HG03060 (cell line): ENCODE results near the gene CWC27.
"Not testable (repeated sequence)": the region's sequence is repeated elsewhere in the genome, so short reads cannot be mapped to it uniquely, and the experiment has no call there.

Experiments
- ATAC-seq: cut with Tn5 transposase; IDR thresholded peaks from one replicate; pipeline ENCODE4 v1.9.1; 2021; ENCODE audit warnings: low read depth, moderate number of reproducible peaks; ENCODE audit not compliant: unreplicated experiment

CWC27 gene

DNA sequence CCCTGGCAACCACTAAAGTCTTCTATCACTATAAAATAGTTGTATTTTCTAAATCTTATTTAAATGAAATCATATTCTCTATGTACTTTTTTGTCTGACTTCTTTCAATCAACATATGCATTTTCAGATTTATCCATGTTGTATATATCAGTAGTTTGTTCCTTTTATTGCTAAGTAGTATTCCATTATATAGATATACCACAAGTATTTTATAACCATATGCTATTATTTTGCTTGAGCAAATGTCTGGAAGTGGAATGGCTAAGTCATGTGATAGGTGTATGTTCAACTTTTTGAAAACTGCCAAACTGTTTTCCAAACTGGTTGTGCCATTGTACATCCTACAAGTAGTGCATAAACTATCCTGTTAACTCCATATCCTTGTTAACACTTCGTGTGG is 131.1 kb downstream of the CWC27 start:
- no peak for ATAC-seq

GRCh38 chr5:64900618-64901017 is 131.9 kb downstream of the CWC27 start:
- no peak for ATAC-seq

GRCh38 chr5:64907399-64907798 is 138.7 kb downstream of the CWC27 start:
- not testable (repeated sequence) for ATAC-seq

- ATAC-seq, result no peak
These were observed 145.7 kb downstream of the CWC27 start for GRCh38 chr5:64914396-64914795.

DNA sequence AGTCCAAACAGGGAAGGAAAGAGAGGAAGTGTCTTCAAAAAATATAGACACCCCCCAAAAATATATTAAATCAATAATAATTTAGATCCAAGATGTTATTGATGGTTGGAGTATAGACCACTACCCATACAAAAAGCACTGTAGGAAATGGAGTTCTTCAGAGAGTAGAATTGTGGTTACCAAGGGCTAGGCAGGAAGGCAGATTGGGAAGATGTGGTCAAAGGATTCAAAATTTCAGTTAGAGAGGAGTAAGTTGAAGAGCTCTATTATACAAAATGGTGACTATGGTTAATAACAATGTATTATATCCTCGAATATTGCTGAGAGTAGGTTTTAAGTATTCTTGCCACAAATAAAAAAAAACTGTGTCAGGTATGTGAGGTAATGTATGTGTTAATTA is 149.4 kb downstream of the CWC27 start:
- ATAC-seq, result no peak

DNA sequence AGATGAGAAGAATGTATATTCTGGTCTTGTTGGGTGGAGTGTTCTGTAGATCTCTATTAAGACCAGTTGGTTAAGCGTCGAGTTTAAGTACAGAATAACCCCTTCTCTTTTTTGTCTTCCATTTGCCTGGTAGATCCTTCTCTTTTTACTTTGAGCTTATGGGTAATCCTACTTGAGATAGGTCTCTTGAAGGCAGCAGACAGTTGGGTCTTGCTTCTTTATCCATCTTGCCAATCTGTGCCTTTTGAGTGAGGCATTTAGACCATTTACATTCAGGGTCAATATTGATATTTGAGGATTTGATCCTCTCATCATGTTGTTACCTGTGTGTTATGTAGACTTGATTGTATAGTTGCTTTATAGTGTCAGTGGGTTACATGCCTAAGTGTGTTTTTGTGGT is 152.7 kb downstream of the CWC27 start:
- no peak for ATAC-seq

DNA sequence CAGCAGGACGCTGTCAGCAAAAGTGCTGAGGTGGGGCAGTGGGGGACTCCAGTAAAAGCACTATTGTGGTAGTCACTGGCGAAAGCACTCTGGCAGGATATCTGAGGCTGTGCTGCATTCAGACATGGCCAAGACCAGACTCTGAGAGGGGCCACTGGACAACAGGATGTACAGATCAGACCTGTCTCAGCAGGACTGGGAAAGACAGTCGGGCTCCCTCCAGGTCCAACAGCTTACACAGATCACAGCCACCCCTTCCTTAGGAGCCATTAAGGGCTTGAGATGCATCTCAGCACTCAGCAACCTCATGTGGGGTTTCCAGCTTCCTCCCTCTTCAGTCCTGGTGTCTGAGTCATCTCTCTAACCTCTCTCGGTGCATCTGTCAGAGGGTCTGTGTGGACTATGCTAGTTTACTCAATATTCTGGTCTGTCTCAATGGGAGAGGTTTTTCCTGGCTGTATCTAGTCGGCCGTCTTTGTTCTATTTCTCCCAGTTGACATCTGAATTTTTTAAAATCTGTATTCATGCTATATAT is 154.5 kb downstream of the CWC27 start:
- ATAC-seq, result no peak

DNA sequence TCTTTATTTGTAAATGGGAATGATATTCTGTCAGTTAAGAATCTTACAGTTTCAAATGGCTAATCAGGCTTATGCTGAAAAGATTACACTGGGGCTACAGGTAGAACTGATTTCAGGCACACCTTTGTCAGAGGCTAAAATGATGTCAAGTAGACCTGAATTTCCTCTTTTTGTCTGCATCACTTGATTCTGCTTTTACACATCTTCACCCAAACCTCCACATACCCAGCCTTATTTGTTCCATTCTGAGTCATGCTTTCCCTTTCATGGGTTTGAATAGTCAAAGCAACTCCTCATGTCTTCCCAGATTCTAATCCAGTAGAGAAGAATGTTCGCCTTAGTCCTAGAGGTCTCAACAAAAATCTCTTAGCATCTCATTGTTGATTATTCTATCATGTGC is 156.4 kb downstream of the CWC27 start:
- ATAC-seq, result no peak

DNA sequence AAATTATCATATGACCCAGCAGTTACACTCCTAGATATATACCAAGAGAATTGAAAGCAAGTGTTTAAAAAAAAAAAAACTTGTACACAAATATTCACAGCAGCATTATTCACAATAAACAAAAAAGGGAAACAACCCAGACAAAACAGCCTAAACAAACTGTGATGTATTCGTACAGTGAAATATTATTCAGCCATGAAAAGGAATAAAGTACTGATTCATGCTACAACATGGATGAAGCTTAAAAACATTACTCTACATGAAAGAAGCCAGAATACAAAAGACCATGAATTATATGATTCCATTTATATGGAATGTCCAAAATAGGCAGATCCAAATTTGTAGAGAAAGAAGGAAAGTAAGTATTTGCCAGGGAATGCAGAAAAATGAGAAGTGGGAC is 161.1 kb downstream of the CWC27 start:
- no peak for ATAC-seq

GRCh38 chr5:64930672-64931318 is 162.1 kb downstream of the CWC27 start:
- no peak for ATAC-seq

- not testable (repeated sequence) for ATAC-seq
These were observed 170.7 kb downstream of the CWC27 start for GRCh38 chr5:64939422-64939771.

- ATAC-seq, result no peak
These were observed 171.2 kb downstream of the CWC27 start for GRCh38 chr5:64939772-64940510.

DNA sequence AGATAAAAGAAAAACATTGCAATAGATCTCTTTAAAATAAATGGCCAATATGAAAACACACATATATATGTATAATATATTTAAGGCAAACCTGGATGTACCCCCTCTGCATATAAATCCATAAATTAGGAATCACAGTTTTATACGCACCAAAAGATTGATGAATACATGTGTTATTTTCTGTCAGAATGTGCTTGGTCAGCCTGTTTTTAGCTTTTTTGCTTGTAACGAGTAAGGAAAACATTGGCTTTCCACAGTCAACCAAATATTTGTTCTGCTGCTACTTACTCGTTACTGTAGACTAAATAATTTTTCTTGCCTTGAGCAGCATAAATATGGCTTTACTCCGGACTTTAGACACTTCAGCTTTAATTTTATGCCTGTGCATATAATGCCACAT is 173.7 kb downstream of the CWC27 start:
- ATAC-seq, result no peak

GRCh38 chr5:64944868-64945267 is 176.1 kb downstream of the CWC27 start:
- ATAC-seq, result no peak

DNA sequence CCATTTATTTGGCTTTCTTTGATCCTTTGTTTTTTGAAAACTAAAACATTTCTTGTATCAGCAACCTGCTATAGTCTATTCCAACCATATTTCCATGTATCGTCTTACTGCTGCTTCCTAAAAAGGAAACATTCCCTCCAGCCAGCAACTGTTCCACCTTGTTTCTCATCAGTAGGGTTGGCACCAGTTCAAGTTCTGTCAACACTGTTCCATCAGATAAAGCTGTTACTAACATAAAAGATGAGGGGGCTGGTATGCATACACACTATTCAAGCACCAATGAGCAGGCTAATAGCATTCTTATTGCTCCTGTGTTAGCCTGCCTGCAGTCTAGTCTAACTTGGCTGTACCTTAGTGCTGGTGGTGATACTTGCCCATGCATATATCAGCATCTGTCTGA is 178.3 kb downstream of the CWC27 start:
- no peak for ATAC-seq

DNA sequence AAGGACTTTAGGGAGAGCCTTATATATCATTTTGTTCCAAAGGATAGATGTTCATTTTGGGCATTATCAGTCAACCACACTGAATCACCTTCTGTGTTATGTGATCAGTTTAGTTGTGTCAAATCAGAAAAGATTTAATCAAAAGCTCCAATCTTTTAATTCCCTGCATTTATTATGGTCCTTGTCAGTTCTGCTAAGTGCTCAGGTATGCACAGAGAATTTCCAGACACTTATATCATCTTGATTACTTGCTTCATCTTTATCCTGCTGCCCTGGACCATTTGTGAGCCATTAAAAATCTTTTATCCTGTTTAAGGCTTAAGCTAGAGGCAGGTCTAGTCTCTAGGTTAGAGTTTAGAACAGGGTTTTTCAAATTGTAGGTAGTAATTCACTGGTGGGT is 179.1 kb downstream of the CWC27 start:
- no peak for ATAC-seq

DNA sequence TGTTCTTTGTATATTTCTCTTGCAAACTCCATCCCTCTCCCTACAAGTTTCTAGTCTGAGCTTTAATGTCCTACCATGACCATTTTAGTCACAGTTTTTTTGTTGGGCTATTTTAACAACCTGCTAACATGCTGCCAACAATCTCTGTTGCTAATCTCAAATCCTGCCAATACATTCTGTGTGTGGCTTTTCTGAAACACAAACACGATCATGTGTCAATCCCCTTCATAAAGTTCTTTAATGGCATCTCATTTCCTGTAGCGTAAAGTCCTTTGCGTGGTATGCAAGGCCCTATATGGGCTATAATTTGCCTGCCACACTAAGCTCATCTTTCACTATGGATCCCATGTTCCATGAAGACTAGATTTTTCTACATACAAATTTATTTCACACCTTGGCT is 180.6 kb downstream of the CWC27 start:
- ATAC-seq, result no peak

DNA sequence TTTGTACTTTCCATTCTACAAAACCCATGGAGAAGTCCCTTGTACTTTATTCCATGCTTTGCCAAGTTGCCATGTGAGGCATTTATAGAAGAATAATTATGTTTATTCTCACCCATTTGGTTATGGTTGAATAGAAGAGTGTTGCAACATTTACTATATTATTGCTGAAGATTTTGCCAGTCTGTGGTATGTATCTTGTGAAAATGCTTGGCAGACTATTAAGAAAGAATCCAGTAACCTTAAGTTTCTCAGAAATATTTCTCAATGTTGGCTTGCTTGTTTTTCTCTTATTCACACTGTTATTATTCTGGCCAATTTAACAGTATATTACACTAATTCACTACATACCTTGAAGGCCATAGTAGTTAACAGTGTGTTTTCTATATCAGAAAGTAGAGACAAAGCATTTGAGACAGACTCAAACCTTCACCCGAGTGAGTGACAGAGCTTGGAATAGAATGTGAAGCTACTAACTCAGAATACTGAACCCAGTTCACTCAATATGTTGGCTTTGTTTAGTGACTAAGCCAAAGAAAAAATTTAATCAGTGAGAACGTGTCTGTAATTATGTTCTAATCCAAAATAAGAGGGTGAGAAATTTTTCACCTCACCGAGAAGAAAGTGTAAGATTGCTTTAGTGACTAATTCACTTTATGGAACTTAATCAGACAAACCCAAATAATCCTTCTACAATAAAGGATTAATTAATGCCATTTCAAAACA is 184.4 kb downstream of the CWC27 start:
- no peak for ATAC-seq

- no peak for ATAC-seq
These were observed 185.8 kb downstream of the CWC27 start for GRCh38 chr5:64954518-64954917.

DNA sequence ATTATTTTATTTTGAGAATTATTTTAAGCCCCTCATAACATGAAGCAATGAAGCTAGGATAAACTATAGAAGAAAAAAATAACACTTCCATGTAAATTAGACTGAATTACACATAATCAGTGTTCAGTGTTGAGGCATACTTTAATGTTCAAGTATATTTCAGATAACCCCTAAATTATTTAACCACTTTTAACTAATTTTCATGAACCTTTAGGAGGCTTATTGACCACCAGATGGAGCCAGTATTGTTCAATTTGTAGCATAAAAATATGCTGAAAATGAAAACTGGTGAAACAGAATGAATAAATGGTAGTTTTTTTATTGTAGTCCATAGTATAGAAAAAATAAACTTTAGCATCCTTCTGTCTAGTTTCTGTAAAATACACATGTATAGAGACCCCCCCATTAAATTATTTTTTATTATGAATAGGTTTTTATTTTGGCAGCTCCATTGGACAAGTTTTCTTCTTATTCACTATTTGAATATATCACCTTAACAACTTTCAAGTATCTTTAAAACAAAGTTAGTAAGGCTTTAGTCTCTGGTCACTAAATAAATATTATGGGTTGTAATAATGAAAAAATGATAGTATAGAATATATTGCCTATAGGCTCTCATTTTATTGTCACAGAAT is 190.1 kb downstream of the CWC27 start:
- ATAC-seq, result no peak

DNA sequence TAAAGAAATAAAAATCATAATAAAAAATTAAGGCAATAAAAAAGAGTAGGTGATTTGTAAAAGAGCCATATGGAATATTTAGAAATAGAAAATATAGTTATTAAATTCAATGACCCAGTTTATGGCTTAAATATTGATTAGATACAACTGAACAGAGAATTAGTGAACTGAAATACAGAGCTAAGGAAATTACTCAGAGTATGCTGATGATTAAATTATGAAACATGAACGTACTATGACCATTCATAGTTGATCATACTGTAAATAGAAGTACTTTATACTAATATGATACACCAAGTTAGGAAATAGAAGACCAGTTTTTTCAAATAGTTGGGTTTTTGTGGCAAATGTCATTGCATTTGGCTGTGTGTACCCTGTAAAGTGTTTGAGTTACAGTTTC is 194.5 kb downstream of the CWC27 start:
- ATAC-seq, result no peak
